ENCODE data around the gene NBAS. TPM values are rescaled to one million over a fixed set of nuclear protein-coding genes. Genes with fewer than 3 reads are reported as not detected.

Gene NBAS
- total and polyA plus RNA-seq, 2 of the 4 experiments (the other 2 are of a cell fraction) = 22.3 to 105 TPM

DNA sequence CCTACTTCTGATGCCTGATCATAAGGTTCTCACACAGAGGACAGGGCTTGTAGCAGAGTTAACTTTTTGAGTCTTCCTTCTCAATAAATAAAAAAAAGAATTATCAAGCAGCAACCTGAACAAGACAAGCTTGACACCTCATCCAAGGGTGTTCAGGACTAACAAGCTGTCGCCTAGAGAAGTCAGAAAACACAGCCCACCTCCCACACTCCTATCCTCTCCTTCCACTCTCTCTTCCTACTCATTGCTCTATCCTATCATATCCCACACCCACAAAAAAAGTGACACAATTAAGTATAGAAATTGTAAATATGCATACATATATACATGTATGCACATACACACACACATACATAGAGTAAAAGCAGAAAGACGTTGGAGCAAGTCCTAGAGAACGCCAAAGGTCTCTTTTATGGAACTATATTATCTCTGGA lies 5.4 kb downstream of the NBAS start:
- Histone ChIP-seq H3K14ac (replicated peaks; ENCODE audit: low read depth, low read length) (no peak overlapping the region), H4K8ac (ENCODE audit: low read depth in 2 of 2, low read length in 2 of 2) (no peak overlapping the region), H2AK5ac (ENCODE audit: low read depth, low read length) (no peak overlapping the region), H3K4me1 (ENCODE audit: control insufficient read depth, insufficient read depth, low read length) (no peaks in the 10 kb centered on the region), H2BK120ac (ENCODE audit: low read depth, low read length) (no peak overlapping the region), H3K9me3 (ENCODE audit: control insufficient read depth, insufficient read depth, low read length) (no peaks in the 10 kb centered on the region), H3K27ac (ENCODE audit: insufficient read depth, low read length) (no peak overlapping the region; the same call in 1 of the 2 replicates), H3K9ac (ENCODE audit: low read depth, low read length) (no peak overlapping the region), H2BK5ac (ENCODE audit: low read depth, low read length, poor library complexity, severe bottlenecking) (no peak overlapping the region), H4K91ac (ENCODE audit: insufficient read depth, low read depth, low read length) (no peak overlapping the region), H2BK20ac (ENCODE audit: low read depth, low read length) (no peak overlapping the region), H3K4me2 (ENCODE audit: low read depth, low read length) (no peak overlapping the region), H3K18ac (ENCODE audit: low read depth, low read length) (no peak overlapping the region), H3K4me3 (ENCODE audit: insufficient read depth, low read depth, low read length) (no peak overlapping the region), H3K36me3 (ENCODE audit: control insufficient read depth, insufficient read depth, low read length) (peaks cover 12% of the 10 kb centered on the region), H4K5ac (ENCODE audit: low read depth, low read length) (no peak overlapping the region), H4K20me1 (ENCODE audit: insufficient read depth, low read length) (peaks cover 8% of the 10 kb centered on the region; the same call in 1 of the 2 replicates), H2AK9ac (replicated peaks; ENCODE audit: low read depth, low read length, poor library complexity) (no peak overlapping the region), H3K23ac (ENCODE audit: low read depth, low read length) (no peak overlapping the region), H3K79me1 (ENCODE audit: low read depth in 1 of 2, low read length in 2 of 2) (peaks cover 29 to 30% of the 10 kb centered on the region in 2 experiments), H3K9me1 (ENCODE audit: insufficient read depth, low read length) (peaks cover 3% of the 10 kb centered on the region), H3K27me3 (ENCODE audit: control insufficient read depth, insufficient read depth, low read length) (no peaks in the 10 kb centered on the region), H2AFZ (replicated peaks; ENCODE audit: low read length, poor library complexity) (no peak overlapping the region), H3K4ac (ENCODE audit: low read depth, low read length) (no peak overlapping the region), H2BK15ac (ENCODE audit: low read depth, low read length) (no peak overlapping the region), H3K56ac (ENCODE audit: extremely low read depth, insufficient read depth, low read length) (no peak overlapping the region)
- DNase-seq (no peak), ATAC-seq (ENCODE audit: low read depth) (no peak)
- intact Hi-C loops (cut with micrococcal nuclease) (no loop called here), dilution Hi-C loops (cut with HindIII; ENCODE audit: low sequenced_read_pairs, unreplicated experiment) (no loop called here), in situ Hi-C loops (cut with MboI; ENCODE audit: low sequenced_read_pairs) (no loop called here)
- BruUV-seq (replicated peaks) = no TSS peak
- CTCF ChIA-PET = interaction anchor here (0.7 to 1.4 kb wide), 2 partner anchors 10 to 140 kb away, joined by 3 to 7 read pairs; no protein-coding TSS in a partner anchor
- WGBS, 2 experiments (ENCODE audit: extremely low coverage in 2 of 2, insufficient read length in 1 of 2) = no CpG with 5 or more reads among the region's 3 CpGs
- TF ChIP-seq CHD1 (IDR thresholded peaks at IDR 0.05; ENCODE audit: low read depth, low read length) (no peak), RFX5 (IDR thresholded peaks at IDR 0.05; ENCODE audit: low read depth, low read length) (no peak), RAD21 (IDR thresholded peaks at IDR 0.05; ENCODE audit: low read length) (no peak), FOS (IDR thresholded peaks at IDR 0.05; ENCODE audit: low read depth, low read length) (no peak), MAFK (IDR thresholded peaks at IDR 0.05; ENCODE audit: low read depth, low read length) (no peak), POLR2A (IDR thresholded peaks at IDR 0.05; ENCODE audit: low read depth, low read length) (no peak), SMC3 (IDR thresholded peaks at IDR 0.05; ENCODE audit: low read depth, low read length) (no peak), RCOR1 (IDR thresholded peaks at IDR 0.05; ENCODE audit: insufficient replicate concordance, low read length) (no peak)
- TF ChIP-seq, protein P1, sequence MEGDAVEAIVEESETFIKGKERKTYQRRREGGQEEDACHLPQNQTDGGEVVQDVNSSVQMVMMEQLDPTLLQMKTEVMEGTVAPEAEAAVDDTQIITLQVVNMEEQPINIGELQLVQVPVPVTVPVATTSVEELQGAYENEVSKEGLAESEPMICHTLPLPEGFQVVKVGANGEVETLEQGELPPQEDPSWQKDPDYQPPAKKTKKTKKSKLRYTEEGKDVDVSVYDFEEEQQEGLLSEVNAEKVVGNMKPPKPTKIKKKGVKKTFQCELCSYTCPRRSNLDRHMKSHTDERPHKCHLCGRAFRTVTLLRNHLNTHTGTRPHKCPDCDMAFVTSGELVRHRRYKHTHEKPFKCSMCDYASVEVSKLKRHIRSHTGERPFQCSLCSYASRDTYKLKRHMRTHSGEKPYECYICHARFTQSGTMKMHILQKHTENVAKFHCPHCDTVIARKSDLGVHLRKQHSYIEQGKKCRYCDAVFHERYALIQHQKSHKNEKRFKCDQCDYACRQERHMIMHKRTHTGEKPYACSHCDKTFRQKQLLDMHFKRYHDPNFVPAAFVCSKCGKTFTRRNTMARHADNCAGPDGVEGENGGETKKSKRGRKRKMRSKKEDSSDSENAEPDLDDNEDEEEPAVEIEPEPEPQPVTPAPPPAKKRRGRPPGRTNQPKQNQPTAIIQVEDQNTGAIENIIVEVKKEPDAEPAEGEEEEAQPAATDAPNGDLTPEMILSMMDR (conservative IDR thresholded peaks at IDR 0.05; ENCODE audit: low read depth, low read length) = no peak
- POLR2A ChIA-PET (ENCODE audit: unreplicated experiment) = no interaction called here

Measured in IMR-90 (cell line).